Right atrium auricular region (tissue), 2 donors: Measurements from ENCODE around the gene PLAGL2. TPM values are rescaled to one million over a fixed set of nuclear protein-coding genes. Genes with fewer than 3 reads are reported as not detected.
"Not testable (repeated sequence)": the region's sequence is repeated elsewhere in the genome, so short reads cannot be mapped to it uniquely, and the experiment has no call there.

Experiments used
- DNase-seq: peaks from one replicate; pipeline ENCODE4 v3.0.0-alpha.2; 2019; ENCODE audit warnings: low spot score
- H3K27ac ChIP-seq, 2 donors: fragments of 200-600 bp; sonication (generic); 1 replicate in 1 of 2; 2 replicates in 1 of 2; pipeline ENCODE4 v1.5.1; 2016 to 2019
- H3K27me3 ChIP-seq, 2 donors: fragments of 200-600 bp; sonication (generic); one replicate each; pipeline versions ENCODE4 v1.5.1 to v1.6.0; 2017 to 2019
- H3K36me3 ChIP-seq: fragments of 200-600 bp; sonication (generic); one replicate; pipeline ENCODE4 v1.5.1; 2016
- H3K4me1 ChIP-seq, 2 donors: fragments of 200-600 bp; sonication (generic); one replicate each; pipeline versions ENCODE4 v1.5.1 to v1.6.0; 2017 to 2019
- H3K4me3 ChIP-seq, 2 donors: fragments of 200-600 bp; sonication (generic); 1 replicate in 1 of 2; 2 replicates in 1 of 2; pipeline ENCODE4 v1.5.1; 2017 to 2019; ENCODE audit warnings: mild to moderate bottlenecking in 1 of 2, moderate library complexity in 1 of 2
- H3K9me3 ChIP-seq, 2 donors: fragments of 200-600 bp; sonication (generic); one replicate each; pipeline ENCODE4 v1.5.1; 2019
- total RNA-seq, 2 donors: library from RNA; depleted of rRNA; stranded (reverse); fragments of >200 nt; gene quantifications; one replicate each; pipeline ENCODE4 v1.1.0, GENCODE V29; 2016
- TF ChIP-seq, protein P1 (sequence below), 2 donors: fragments of 200-600 bp; sonication (generic); IDR thresholded peaks; one replicate each; pipeline ENCODE4 v1.5.1; 2019; ENCODE audit warnings: antibody characterized with exemption in 2 of 2

The PLAGL2 gene
- total RNA-seq, 2 donors from 2014 or later: 7.0 to 8.1 TPM

- no peaks in the 10 kb centered on the region for H3K9me3 ChIP-seq
- DNase-seq: no peak
- no peaks in the 10 kb centered on the region for H3K27me3 ChIP-seq
- peaks cover 0 to 28% of the 10 kb centered on the region in 2 donors for H3K4me1 ChIP-seq
- H3K36me3 ChIP-seq: peaks cover 53% of the 10 kb centered on the region
- TF ChIP-seq, protein P1, sequence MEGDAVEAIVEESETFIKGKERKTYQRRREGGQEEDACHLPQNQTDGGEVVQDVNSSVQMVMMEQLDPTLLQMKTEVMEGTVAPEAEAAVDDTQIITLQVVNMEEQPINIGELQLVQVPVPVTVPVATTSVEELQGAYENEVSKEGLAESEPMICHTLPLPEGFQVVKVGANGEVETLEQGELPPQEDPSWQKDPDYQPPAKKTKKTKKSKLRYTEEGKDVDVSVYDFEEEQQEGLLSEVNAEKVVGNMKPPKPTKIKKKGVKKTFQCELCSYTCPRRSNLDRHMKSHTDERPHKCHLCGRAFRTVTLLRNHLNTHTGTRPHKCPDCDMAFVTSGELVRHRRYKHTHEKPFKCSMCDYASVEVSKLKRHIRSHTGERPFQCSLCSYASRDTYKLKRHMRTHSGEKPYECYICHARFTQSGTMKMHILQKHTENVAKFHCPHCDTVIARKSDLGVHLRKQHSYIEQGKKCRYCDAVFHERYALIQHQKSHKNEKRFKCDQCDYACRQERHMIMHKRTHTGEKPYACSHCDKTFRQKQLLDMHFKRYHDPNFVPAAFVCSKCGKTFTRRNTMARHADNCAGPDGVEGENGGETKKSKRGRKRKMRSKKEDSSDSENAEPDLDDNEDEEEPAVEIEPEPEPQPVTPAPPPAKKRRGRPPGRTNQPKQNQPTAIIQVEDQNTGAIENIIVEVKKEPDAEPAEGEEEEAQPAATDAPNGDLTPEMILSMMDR (IDR thresholded peaks at IDR 0.05): no peak
- no peak overlapping the region for H3K4me3 ChIP-seq
- H3K27ac ChIP-seq: no peak overlapping the region
These were observed 12.0 kb downstream of the PLAGL2 start for GRCh38 chr20:32195581-32195980.

GRCh38 chr20:32193996-32194395, 13.5 kb downstream of the PLAGL2 start:
- H3K4me3 ChIP-seq: no peak overlapping the region
- H3K9me3 ChIP-seq: no peaks in the 10 kb centered on the region
- no peak for DNase-seq
- H3K27ac ChIP-seq: no peak overlapping the region
- TF ChIP-seq, protein P1 (IDR thresholded peaks at IDR 0.05): no peak
- no peaks in the 10 kb centered on the region for H3K27me3 ChIP-seq
- peaks cover 0 to 39% of the 10 kb centered on the region in 2 donors for H3K4me1 ChIP-seq
- H3K36me3 ChIP-seq: peaks cover 37% of the 10 kb centered on the region

GRCh38 chr20:32193336-32193735, 14.2 kb downstream of the PLAGL2 start:
- not testable (repeated sequence) for DNase-seq, H3K27ac ChIP-seq, H3K9me3 ChIP-seq, H3K4me3 ChIP-seq, H3K27me3 ChIP-seq
- H3K4me1 ChIP-seq: peaks cover 0 to 45% of the 10 kb centered on the region in 2 donors
- peaks cover 32% of the 10 kb centered on the region for H3K36me3 ChIP-seq

DNA sequence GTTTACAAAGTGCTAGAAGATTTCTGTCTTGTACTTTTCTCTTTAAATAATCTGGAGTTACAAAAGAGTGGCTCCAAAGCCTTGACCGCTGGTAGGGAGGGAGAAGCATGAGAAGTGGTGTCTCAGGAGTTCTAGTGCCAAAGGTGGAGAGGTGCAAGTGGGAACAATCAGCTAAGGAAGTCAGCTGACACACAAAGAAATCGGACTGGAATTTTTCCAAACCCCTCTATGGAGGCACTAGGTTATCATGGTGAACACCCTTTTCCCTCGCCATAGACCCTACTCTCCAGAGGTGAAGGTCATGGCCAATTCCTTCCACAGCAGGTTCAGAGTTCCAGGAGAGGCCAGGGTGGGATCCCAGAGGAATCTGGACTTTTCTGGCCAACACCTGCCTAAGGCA, 14.8 kb downstream of the PLAGL2 start:
- Histone ChIP-seq H3K4me3 (no peak overlapping the region), H3K27ac (no peak overlapping the region), H3K27me3 (no peaks in the 10 kb centered on the region), H3K36me3 (peaks cover 26% of the 10 kb centered on the region), H3K4me1 (peaks cover 0 to 47% of the 10 kb centered on the region in 2 donors), H3K9me3 (no peaks in the 10 kb centered on the region)
- DNase-seq: no peak
- TF ChIP-seq, protein P1 (IDR thresholded peaks at IDR 0.05): no peak

- Histone ChIP-seq H3K4me1 (peaks cover 0 to 47% of the 10 kb centered on the region in 2 donors), H3K9me3 (no peaks in the 10 kb centered on the region), H3K4me3 (no peak overlapping the region), H3K27me3 (no peaks in the 10 kb centered on the region), H3K36me3 (peaks cover 18% of the 10 kb centered on the region), H3K27ac (no peak overlapping the region)
- TF ChIP-seq, protein P1 (IDR thresholded peaks at IDR 0.05): no peak
- DNase-seq: no peak
These were observed 15.7 kb downstream of the PLAGL2 start for GRCh38 chr20:32191873-32192272.

GRCh38 chr20:32191422-32191821, 16.1 kb downstream of the PLAGL2 start:
- Histone ChIP-seq H3K4me1 (peaks cover 0 to 47% of the 10 kb centered on the region in 2 donors), H3K36me3 (peaks cover 13% of the 10 kb centered on the region), H3K27me3 (no peaks in the 10 kb centered on the region), H3K4me3 (no peak overlapping the region), H3K9me3 (no peaks in the 10 kb centered on the region), H3K27ac (no peak overlapping the region)
- no peak for DNase-seq
- TF ChIP-seq, protein P1 (IDR thresholded peaks at IDR 0.05): no peak
